HG03469 (cell line): Measurements from ENCODE around the gene SERGEF.

Experiments
- ATAC-seq: cut with Tn5 transposase; IDR thresholded peaks from one replicate; pipeline ENCODE4 v1.9.1; 2021; ENCODE audit warnings: mild to moderate bottlenecking, moderate library complexity, moderate number of reproducible peaks; ENCODE audit not compliant: unreplicated experiment

The SERGEF gene

GRCh38 chr11:17954395-17955252 is 58.2 kb downstream of the SERGEF start:
- no peak for ATAC-seq

GRCh38 chr11:17952487-17952886 is 60.4 kb downstream of the SERGEF start:
- ATAC-seq, result no peak

- ATAC-seq, result no peak
Measured at GRCh38 chr11:17951685-17952388, 61.0 kb downstream of the SERGEF start.

- no peak for ATAC-seq
Measured at GRCh38 chr11:17950644-17951043, 62.2 kb downstream of the SERGEF start.

- no peak for ATAC-seq
Measured at GRCh38 chr11:17948296-17948695, 64.6 kb downstream of the SERGEF start.

GRCh38 chr11:17939542-17939941 is 73.3 kb downstream of the SERGEF start:
- ATAC-seq, result no peak

- ATAC-seq, result no peak
Measured at GRCh38 chr11:17936790-17937189, 76.1 kb downstream of the SERGEF start.

- ATAC-seq, result no peak
Measured at GRCh38 chr11:17934194-17934593, 78.7 kb downstream of the SERGEF start.

- ATAC-seq, result no peak
Measured at GRCh38 chr11:17933708-17934107, 79.1 kb downstream of the SERGEF start.

- ATAC-seq, result no peak
Measured at GRCh38 chr11:17932472-17932871, 80.4 kb downstream of the SERGEF start.

- ATAC-seq, result no peak
Measured at GRCh38 chr11:17931595-17931994, 81.3 kb downstream of the SERGEF start.

GRCh38 chr11:17930544-17931125 is 82.2 kb downstream of the SERGEF start:
- ATAC-seq, result no peak

- ATAC-seq, result no peak
Measured at GRCh38 chr11:17929171-17929570, 83.7 kb downstream of the SERGEF start.

GRCh38 chr11:17927681-17928343 is 85.0 kb downstream of the SERGEF start:
- ATAC-seq, result no peak

GRCh38 chr11:17927041-17927440 is 85.8 kb downstream of the SERGEF start:
- ATAC-seq, result no peak

GRCh38 chr11:17924713-17925112 is 88.1 kb downstream of the SERGEF start:
- no peak for ATAC-seq

GRCh38 chr11:17923217-17923616 is 89.6 kb downstream of the SERGEF start:
- no peak for ATAC-seq

- no peak for ATAC-seq
Measured at GRCh38 chr11:17922416-17922788, 90.4 kb downstream of the SERGEF start.

GRCh38 chr11:17921659-17922415 is 91.0 kb downstream of the SERGEF start:
- ATAC-seq, result no peak

GRCh38 chr11:17918049-17918605 is 94.7 kb downstream of the SERGEF start:
- no peak for ATAC-seq
